Measurements from ENCODE around the gene GALNT18.

GRCh38 chr11:11451501-11452005 lies 170.3 kb downstream of the GALNT18 start:
- TF ChIP-seq ZNF8 (CRISPR knock-in tag; IDR thresholded peaks at IDR 0.05): no peak
- no peak for TF ChIP-seq TCF4 (CRISPR knock-in tag; IDR thresholded peaks at IDR 0.05; ENCODE audit: borderline replicate concordance)
- no peak for TF ChIP-seq RARB (CRISPR knock-in tag; IDR thresholded peaks at IDR 0.05)
- no peak for TF ChIP-seq OSR1 (CRISPR knock-in tag; IDR thresholded peaks at IDR 0.05)
- no peak for TF ChIP-seq ZFP30 (CRISPR knock-in tag; IDR thresholded peaks at IDR 0.05)
- no peak for TF ChIP-seq ARNTL (CRISPR knock-in tag; IDR thresholded peaks at IDR 0.05; ENCODE audit: borderline replicate concordance, low read depth)
- TF ChIP-seq, protein P1, sequence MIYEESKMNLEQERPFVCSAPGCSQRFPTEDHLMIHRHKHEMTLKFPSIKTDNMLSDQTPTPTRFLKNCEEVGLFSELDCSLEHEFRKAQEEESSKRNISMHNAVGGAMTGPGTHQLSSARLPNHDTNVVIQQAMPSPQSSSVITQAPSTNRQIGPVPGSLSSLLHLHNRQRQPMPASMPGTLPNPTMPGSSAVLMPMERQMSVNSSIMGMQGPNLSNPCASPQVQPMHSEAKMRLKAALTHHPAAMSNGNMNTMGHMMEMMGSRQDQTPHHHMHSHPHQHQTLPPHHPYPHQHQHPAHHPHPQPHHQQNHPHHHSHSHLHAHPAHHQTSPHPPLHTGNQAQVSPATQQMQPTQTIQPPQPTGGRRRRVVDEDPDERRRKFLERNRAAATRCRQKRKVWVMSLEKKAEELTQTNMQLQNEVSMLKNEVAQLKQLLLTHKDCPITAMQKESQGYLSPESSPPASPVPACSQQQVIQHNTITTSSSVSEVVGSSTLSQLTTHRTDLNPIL (CRISPR knock-in tag; IDR thresholded peaks at IDR 0.05; ENCODE audit: low read depth): no peak
- TF ChIP-seq PATZ1 (CRISPR knock-in tag; IDR thresholded peaks at IDR 0.05; ENCODE audit: borderline replicate concordance): no peak
- TF ChIP-seq, protein P2, sequence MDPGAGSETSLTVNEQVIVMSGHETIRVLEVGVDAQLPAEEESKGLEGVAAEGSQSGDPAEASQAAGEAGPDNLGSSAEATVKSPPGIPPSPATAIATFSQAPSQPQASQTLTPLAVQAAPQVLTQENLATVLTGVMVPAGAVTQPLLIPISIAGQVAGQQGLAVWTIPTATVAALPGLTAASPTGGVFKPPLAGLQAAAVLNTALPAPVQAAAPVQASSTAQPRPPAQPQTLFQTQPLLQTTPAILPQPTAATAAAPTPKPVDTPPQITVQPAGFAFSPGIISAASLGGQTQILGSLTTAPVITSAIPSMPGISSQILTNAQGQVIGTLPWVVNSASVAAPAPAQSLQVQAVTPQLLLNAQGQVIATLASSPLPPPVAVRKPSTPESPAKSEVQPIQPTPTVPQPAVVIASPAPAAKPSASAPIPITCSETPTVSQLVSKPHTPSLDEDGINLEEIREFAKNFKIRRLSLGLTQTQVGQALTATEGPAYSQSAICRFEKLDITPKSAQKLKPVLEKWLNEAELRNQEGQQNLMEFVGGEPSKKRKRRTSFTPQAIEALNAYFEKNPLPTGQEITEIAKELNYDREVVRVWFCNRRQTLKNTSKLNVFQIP (CRISPR knock-in tag; IDR thresholded peaks at IDR 0.05; ENCODE audit: borderline replicate concordance, low read depth): no peak
- TF ChIP-seq TOX (CRISPR knock-in tag; IDR thresholded peaks at IDR 0.05; ENCODE audit: borderline replicate concordance): no peak
- TF ChIP-seq, protein P3, sequence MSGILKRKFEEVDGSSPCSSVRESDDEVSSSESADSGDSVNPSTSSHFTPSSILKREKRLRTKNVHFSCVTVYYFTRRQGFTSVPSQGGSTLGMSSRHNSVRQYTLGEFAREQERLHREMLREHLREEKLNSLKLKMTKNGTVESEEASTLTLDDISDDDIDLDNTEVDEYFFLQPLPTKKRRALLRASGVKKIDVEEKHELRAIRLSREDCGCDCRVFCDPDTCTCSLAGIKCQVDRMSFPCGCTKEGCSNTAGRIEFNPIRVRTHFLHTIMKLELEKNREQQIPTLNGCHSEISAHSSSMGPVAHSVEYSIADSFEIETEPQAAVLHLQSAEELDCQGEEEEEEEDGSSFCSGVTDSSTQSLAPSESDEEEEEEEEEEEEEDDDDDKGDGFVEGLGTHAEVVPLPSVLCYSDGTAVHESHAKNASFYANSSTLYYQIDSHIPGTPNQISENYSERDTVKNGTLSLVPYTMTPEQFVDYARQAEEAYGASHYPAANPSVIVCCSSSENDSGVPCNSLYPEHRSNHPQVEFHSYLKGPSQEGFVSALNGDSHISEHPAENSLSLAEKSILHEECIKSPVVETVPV (CRISPR knock-in tag; IDR thresholded peaks at IDR 0.05): no peak

Measured in SK-N-SH treated with all-trans-retinoic acid at 6 μM for 48 hours (cell line).